ENCODE data around the gene RAB40A.

The RAB40A gene, protein sequence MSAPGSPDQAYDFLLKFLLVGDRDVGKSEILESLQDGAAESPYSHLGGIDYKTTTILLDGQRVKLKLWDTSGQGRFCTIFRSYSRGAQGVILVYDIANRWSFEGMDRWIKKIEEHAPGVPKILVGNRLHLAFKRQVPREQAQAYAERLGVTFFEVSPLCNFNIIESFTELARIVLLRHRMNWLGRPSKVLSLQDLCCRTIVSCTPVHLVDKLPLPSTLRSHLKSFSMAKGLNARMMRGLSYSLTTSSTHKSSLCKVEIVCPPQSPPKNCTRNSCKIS

GRCh38 chrX:103519389-103519788 is at the start of gene RAB40A:
Gene RAB40A (minus strand): TSS chrX:103519489. CDS start chrX:103500756, 18,733 bp downstream.
- no peak for DNase-seq

GRCh38 chrX:103565752-103566151 is 46.5 kb upstream of the RAB40A start:
- DNase-seq = no peak

DNA sequence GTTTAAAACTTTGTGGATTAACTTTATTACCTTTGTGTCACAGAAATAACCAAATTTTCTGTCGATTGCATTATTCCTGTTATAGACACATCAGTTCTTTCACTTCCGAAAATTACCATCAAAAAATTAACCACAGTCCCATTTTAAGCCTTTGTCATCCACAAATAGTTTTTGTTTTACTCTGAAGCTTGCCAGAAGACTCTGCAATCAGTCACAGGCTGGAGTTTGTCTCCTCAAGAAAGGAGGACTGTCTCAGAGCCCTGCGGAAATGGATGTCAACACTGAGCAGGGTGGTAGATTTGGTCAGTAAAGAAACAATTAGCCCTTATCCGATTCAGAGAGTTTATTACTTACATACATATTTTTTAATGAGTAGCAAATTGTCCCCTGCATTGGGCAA is 45.9 kb upstream of the RAB40A start:
- no peak for DNase-seq

GRCh38 chrX:103562801-103563200 is 43.5 kb upstream of the RAB40A start:
- no peak for DNase-seq

DNA sequence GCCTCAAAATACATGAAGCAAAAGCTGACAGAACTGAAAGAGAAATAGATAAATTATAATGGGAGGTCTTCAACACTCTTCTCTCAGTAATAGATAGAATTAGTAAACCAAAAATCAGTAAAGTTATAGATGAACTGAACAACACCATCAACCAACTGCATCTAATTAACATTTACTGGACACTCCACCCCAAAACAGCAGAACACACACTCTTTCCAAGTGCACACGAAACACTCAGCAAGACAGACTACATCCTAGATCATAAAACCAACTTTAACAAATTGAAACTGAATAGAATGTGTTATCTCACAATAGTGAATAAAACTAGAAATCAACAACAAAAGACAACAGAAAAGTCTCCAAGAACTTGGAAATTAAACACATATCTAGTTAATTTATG is 41.0 kb upstream of the RAB40A start:
- DNase-seq = no peak

DNA sequence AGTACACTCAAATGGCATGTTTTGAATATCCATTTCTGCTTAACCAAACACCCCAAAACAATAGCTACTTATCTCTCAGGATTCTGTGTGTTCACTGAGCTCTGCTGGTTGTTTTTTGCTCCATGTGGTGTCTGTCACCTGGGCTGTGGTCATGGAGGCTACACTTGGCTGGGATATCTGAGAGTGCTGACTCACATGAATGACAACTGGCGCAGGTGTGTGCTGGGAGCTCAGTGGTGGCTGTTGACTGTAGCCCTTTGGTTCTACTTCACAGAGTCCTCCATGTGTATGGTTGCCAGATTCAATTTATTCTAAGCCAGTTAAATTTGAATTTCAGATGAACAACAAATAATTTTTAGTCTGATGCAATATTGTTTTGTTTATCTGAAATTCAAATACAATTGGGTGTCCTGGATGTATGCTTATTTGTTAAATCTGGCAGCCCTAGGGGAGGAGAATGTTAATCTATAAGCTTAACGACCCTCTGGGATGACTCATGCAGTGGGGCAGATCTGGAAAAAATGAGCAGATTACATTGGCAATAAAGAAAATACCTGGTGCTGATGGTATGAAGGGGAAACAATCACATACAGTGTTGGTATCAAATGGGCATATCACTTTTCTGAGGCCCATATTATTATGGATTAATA is 37.8 kb upstream of the RAB40A start:
- DNase-seq = no peak

DNA sequence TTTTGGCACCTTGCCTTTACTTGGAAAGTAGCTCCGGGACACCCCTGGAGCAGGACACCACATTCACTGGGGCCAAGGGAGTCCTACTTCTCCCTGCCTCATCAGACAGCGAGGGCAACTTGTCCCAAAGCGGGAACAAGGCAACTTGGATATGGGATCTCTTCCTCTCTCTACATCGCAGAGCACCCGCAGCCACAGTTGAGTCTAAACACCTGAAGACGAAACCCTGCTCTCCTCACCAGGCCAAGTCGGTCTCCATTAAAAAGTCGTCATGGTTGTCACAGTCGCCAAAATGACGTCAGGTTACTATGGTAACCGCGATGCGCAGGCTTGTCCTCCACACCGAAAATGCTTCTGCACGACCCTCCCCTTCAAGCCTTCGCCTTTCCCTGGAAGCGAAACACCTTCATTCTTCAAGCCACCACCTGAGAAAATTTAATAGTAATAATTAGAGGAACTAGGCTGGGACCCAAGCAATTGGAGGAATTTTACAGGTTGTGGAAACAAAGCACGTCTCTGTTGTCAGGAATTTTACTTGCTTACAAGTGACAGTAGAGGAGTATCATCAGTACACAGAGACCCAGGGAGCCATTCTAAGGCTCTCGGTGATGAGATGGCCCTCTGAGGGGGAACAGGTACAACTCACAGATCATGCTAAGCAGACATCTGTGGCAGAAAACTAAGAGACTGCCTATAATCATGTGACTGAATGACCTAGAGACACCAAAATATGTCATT is 35.6 kb upstream of the RAB40A start:
- DNase-seq = peak; percentile 77

DNA sequence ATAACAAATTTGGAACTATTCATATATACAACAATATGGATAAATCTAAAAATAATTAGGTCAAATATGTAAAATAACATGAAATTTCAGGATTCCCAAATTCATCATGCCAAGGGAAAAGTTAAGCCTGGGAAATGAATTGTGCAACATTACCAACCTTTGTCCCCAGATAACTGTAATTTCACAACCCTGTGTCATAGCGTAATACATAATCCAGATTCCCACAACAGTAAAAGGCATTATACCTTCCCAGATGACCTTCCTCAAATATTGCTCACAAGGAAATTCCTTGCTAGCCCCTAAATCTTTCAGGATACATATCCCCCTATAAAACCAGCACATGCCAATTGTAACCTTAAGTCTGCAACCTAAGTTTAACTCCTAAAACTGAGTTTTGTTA is 32.9 kb upstream of the RAB40A start:
- DNase-seq = no peak

GRCh38 chrX:103550415-103551051 is 31.2 kb upstream of the RAB40A start:
- no peak for DNase-seq

GRCh38 chrX:103549916-103550315 is 30.6 kb upstream of the RAB40A start:
- DNase-seq = no peak

- no peak for DNase-seq
These were observed 20.9 kb upstream of the RAB40A start for GRCh38 chrX:103540145-103540544.

DNA sequence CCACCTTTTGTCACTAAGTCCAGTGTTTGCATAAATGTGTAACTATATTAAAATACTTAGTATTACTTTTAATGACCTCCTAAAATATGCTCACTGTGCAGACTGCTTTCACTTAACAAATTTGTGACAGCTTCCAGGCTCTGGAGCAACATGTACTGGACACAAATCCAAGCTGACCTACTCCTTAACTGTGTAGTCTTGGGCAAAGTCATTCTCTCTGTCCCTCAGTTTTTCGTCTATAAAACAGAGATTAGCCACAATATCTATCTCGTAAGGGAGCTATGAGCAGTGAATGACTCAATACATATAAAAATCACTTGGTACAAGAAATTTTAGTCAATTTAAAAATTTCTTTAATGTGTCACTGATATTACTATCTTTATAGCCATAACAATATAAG is 20.4 kb upstream of the RAB40A start:
- no peak for DNase-seq

- no peak for DNase-seq
These were observed 19.4 kb upstream of the RAB40A start for GRCh38 chrX:103538728-103539127.

DNA sequence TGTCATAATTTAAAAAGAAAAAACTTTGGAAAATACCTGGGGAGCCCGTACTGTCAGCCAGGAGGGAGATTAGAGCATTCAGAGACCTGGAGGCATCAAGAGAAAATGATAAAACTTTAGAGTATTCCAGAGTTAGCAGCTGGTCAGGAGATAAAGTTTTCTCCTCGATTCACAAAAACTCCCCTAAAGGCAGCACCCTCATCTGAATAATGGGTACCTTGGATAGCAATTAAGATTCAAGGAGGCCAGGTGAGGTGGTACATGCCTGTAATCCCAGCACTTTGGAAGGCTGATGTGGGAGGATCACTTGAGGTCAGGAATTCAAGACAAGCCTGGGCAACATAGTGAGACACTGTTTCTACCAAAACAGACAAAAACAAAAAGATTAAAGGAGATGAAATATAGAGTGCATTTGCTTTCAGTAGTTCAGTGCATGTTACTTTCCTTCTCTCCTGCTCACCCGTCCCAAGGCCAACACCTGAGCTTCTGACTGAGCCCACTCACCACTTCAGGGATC is 18.6 kb upstream of the RAB40A start:
- no peak for DNase-seq

DNA sequence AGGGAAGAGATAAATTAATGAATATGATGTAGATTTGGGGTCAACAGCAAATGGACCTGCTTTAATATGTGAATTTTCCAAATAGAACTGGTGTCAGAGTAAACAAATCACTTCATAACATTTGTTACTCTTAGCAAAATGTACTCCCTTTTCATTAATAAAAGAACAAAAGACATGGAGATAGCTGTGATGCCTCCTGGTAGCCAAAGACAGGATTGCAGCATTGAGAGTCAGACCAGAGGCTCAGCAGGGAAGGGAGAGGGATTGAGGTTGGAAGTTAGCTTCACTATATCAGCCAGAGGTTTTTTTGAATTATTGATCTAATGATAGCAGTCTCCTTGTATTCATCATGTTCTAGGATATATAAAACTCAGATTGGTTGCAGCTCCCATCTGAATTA is 17.4 kb upstream of the RAB40A start:
- no peak for DNase-seq

DNA sequence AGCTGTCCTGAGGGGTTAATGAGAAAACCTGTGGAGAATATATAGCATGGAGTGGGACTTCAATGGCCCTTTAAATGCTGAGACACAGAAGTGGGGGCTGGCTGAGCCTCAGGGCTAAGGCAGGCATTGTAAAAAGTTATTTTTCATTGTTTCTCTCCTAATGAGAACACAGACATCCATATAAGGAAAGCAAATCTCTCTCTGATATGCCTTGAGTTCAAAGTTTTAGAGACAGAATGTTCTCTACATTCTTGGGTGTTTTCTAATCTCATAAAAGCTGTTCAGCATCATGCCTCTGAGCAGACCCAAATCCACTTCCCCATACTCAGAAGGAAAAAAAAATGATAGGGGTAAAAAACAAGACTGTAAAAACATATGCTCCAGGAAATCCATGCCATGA is 16.8 kb upstream of the RAB40A start:
- no peak for DNase-seq

GRCh38 chrX:103535206-103535605 is 15.9 kb upstream of the RAB40A start:
- DNase-seq = no peak

DNA sequence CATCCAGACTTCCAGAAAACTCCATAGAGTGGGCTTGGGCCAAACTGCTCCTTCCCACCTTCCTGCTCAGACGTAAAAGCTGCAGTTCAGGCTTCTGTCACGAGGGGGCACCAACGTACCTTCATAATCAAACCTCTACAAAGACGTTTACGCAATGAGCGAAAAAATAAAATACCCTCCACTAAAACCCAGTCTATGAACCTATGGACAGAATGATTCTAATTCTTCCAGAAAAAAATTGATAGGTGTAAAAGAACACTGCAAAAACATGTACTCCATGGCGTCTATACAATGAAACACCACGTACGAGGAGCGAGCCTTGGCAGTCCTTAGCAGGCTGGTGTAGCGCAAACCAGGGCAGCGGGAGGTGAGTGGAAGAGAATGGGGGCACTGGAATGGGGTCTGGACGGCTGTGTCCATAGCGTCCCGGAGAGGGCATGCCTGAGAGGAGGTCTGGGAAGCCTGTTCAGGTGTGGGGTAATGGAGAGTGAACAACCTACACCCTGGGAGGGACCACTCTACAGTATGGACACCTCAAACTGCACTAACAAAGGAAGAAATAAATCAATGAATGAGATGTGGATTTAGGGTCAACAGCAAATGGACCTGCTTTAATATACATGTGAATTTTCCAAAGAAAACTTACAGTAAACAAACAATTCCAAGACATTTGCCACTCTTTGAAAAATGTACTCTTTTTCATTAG is 14.4 kb upstream of the RAB40A start:
- peak; percentile 81 for DNase-seq

GRCh38 chrX:103531002-103531401 is 11.7 kb upstream of the RAB40A start:
- no peak for DNase-seq

- no peak for DNase-seq
These were observed 11.3 kb upstream of the RAB40A start for GRCh38 chrX:103530545-103530944.

DNA sequence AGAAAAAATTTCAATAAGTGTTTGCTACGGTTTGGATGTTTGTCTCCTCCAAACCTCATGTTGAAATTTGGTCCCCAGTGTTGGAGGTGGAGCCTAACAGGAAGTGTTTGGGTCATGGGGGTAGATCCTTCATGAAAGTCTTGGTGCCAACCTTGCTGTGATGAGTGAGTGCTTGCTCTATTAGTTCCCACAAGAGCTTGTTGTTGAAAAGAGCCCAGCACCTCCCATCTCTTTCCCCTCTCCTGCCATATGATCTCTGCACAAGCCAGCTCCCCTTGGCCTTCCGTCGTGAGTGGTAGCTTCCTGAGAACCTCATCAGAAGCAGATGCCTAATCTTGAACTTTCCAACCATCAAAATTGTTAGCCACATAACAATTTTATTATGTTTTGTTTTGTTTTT is 10.3 kb upstream of the RAB40A start:
- DNase-seq = no peak

GRCh38 chrX:103524747-103525146 is 5.5 kb upstream of the RAB40A start:
- no peak for DNase-seq

DNA sequence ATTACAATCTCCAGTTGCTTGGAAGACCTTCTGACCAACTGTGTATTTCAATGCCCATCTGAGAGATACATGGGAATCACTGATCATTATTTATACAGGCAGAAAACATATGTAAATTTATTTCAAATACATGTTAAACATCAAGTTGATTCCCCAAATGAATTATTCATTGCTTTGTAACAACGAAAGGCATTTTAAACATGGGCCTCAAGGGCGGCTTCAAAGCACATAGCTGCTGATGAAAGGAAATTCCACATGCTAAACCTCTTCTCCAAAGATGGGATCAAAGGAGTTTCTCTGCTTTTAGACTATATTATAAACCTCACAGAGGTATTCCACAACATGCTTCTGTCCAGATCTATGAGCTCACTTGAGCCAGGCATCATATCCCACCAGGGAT is 4.3 kb upstream of the RAB40A start:
- no peak for DNase-seq

Measured in right forelimb (tissue), 1 donor.